Peyer's patch (tissue), 4 donors: Measurements from ENCODE around the gene IMP3.

ENCODE experiments used
- POLR2A ChIP-seq, 2 donors: fragments of 450-650 bp; IDR thresholded peaks; one replicate each; pipeline ENCODE4 v1.5.1; 2017; ENCODE audit warnings: antibody characterized with exemption in 2 of 2, mild to moderate bottlenecking in 2 of 2, moderate library complexity in 2 of 2
- TF ChIP-seq, protein P1 (sequence below), 6 experiments: fragments of 450-650 bp in 4 of 6; fragments of 200-600 bp in 2 of 6; sonication (generic) in 1 of 6; IDR thresholded peaks; one replicate each; pipeline ENCODE4 v1.5.1; 2017 to 2019; ENCODE audit warnings: antibody characterized with exemption in 6 of 6, mild to moderate bottlenecking in 3 of 6, moderate library complexity in 1 of 6

DNA sequence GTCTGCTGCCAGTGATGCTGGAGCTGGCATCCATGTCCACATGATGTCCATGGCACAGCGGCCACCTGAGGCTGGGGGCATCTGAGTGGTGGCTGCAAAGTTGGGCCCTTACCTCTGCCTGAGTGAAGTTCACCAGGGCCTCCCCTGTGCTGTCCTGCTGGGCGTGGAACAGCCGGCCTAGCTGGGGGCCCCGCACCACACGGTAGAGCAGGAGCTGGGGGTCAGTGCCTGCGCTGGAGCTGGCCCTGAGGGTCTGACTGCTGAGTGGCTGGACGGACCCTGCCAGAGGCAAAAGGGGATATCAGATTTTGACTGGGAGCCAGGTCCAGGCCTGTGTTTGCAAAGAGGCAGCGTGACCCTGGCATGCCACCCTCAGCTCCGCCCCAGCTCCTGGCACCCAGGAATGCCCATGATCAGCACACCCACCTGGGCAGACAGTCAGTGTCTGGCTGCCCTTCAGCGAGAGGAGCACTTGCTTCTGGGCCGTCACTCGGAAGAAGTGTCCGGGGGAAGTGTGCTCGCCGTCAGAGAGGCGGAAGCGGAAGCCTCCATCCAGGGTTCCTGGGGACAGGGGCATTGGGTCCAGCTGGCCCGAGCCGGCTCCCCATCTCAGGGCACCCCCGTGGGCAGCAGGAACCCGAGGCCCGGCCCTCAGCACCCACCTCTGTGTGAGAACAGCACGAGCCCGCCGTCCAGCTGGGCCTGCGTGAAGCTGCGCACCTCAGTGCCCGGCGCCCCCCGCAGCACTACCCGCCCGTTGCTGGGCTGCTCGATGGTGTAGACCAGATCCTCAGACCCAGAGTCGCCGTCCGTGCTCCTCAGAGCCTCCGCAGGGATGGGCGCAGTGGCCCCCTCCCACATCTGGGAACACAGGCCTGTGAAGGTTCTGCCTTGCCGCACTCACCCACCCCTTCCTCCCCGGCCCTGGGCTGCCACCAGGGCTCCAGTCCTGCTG is 42.4 kb upstream of the IMP3 start:
- TF ChIP-seq, protein P1, sequence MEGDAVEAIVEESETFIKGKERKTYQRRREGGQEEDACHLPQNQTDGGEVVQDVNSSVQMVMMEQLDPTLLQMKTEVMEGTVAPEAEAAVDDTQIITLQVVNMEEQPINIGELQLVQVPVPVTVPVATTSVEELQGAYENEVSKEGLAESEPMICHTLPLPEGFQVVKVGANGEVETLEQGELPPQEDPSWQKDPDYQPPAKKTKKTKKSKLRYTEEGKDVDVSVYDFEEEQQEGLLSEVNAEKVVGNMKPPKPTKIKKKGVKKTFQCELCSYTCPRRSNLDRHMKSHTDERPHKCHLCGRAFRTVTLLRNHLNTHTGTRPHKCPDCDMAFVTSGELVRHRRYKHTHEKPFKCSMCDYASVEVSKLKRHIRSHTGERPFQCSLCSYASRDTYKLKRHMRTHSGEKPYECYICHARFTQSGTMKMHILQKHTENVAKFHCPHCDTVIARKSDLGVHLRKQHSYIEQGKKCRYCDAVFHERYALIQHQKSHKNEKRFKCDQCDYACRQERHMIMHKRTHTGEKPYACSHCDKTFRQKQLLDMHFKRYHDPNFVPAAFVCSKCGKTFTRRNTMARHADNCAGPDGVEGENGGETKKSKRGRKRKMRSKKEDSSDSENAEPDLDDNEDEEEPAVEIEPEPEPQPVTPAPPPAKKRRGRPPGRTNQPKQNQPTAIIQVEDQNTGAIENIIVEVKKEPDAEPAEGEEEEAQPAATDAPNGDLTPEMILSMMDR (IDR thresholded peaks at IDR 0.05) = no peak
- no peak for TF ChIP-seq POLR2A (IDR thresholded peaks at IDR 0.05)
